SU-DHL-6 (cell line): Measurements from ENCODE around the gene PDE3B.
"Not testable (repeated sequence)": the region's sequence is repeated elsewhere in the genome, so short reads cannot be mapped to it uniquely, and the experiment has no call there.

Experiments used
- H2AFZ ChIP-seq: fragments of 200-600 bp; sonication (generic); 2 replicates; pipeline ENCODE4 v1.6.1; 2014; ENCODE audit warnings: low read depth, mild to moderate bottlenecking, moderate library complexity, mixed read lengths, antibody characterized with exemption, low read length; ENCODE audit not compliant: severe bottlenecking
- H3F3A ChIP-seq: fragments of 200-600 bp; shearing (Covaris generic); 2 replicates; pipeline ENCODE4 v1.6.0; 2016; ENCODE audit warnings: antibody characterized with exemption, mild to moderate bottlenecking; ENCODE audit not compliant: insufficient read depth
- H3K27ac ChIP-seq: fragments of 200-600 bp; sonication (generic); 2 replicates; pipeline ENCODE4 v1.5.1; 2016; ENCODE audit warnings: low read depth, mild to moderate bottlenecking, low read length, moderate library complexity, mixed read lengths
- H3K27me3 ChIP-seq: fragments of 200-600 bp; sonication (generic), shearing (Covaris generic); 2 replicates; pipeline ENCODE4 v1.6.0; 2014; ENCODE audit warnings: mild to moderate bottlenecking, low read length
- H3K36me3 ChIP-seq: fragments of 200-600 bp; sonication (generic); 2 replicates; pipeline ENCODE4 v1.6.1; 2014; ENCODE audit warnings: mild to moderate bottlenecking, low read length, mixed read lengths
- H3K4me2 ChIP-seq: fragments of 300-600, 200-600 bp; shearing (Covaris generic), sonication (generic); 2 replicates; pipeline ENCODE4 v1.6.0; 2014; ENCODE audit warnings: low read length, low read depth, mild to moderate bottlenecking; ENCODE audit not compliant: poor library complexity, severe bottlenecking
- H3K4me3 ChIP-seq: fragments of 200-600 bp; sonication (generic); 2 replicates; pipeline ENCODE4 v1.5.1; 2014; ENCODE audit warnings: antibody characterized with exemption, low read length, mild to moderate bottlenecking, mixed read lengths; ENCODE audit not compliant: insufficient read depth, poor library complexity, severe bottlenecking
- H3K79me2 ChIP-seq: fragments of 200-600 bp; sonication (generic); 2 replicates; pipeline ENCODE4 v1.6.1; 2014; ENCODE audit warnings: mild to moderate bottlenecking, low read length, moderate library complexity; ENCODE audit not compliant: insufficient read depth
- H3K9ac ChIP-seq: fragments of 200-600 bp; sonication (generic); 2 replicates; pipeline ENCODE4 v1.7.0; 2014; ENCODE audit warnings: mild to moderate bottlenecking, low read length
- H3K9me2 ChIP-seq: fragments of 200-600 bp; sonication (generic); replicated peaks from 2 replicates; pipeline ENCODE4 v1.6.1; 2014; ENCODE audit warnings: low read length; ENCODE audit not compliant: insufficient read depth
- H3K9me3 ChIP-seq: fragments of 200-600 bp; sonication (generic); 2 replicates; pipeline ENCODE4 v1.6.1; 2014; ENCODE audit warnings: low read length, mixed read lengths; ENCODE audit not compliant: insufficient read depth
- H4K20me1 ChIP-seq: fragments of 200-600 bp; sonication (generic); 2 replicates; pipeline ENCODE4 v1.6.1; 2014; ENCODE audit warnings: low read depth, mild to moderate bottlenecking, antibody characterized with exemption, low read length, moderate library complexity, mixed read lengths
- CTCF ChIP-seq: fragments of 200-600 bp; sonication (generic); IDR thresholded peaks from one replicate; pipeline ENCODE4 v1.5.1; 2017; ENCODE audit warnings: antibody characterized with exemption, mild to moderate bottlenecking, low read length, moderate library complexity; ENCODE audit not compliant: insufficient read depth, poor library complexity, severe bottlenecking
- EZH2phosphoT487 ChIP-seq: fragments of 200-600 bp; sonication (generic), shearing (Covaris generic); conservative IDR thresholded peaks from 2 replicates; pipeline ENCODE4 v1.6.1; 2018; ENCODE audit warnings: mild to moderate bottlenecking, antibody characterized with exemption, low read length, moderate library complexity, mixed read lengths

PDE3B gene

DNA sequence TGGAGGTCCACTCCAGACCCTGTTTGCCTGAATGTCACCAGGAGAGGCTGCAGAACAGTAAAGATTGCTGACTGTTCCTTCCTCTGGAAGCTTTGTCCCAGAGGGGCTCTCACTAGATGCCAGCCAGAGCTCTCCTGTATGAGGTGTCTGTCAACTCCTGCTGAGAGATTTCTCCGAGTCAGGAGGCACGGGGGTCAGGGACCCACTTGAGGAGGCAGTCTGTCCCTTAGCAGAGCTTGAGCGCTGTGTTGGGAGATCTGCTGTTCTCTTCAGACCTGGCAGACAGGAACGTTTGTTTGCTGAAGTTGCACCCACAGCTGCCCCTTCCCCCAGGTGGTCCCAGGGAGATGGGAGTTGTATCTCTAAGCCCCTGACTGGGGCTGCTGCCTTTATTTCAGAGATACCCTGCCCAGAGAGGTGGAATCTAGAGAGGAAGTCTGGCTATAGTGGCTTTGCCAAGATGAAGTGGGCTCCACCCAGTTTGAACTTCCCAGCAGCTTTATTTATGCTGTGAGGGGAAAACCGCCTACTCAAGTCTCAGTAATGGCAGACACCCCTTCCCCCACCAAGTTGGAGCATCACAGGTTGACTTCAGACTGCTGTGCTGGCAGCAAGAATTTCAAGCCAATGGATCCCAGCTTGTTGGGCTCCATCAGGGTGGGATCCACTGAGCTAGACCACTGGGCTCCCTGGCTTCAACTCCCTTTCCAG is 99.4 kb downstream of the PDE3B start:
- no peaks in the 10 kb centered on the region for H4K20me1 ChIP-seq
- no peaks in the 10 kb centered on the region for H3K79me2 ChIP-seq
- H3K9me3 ChIP-seq, result no peaks in the 10 kb centered on the region
- H3K9ac ChIP-seq, result no peak overlapping the region
- no peaks in the 10 kb centered on the region for H3F3A ChIP-seq
- H3K36me3 ChIP-seq, result no peaks in the 10 kb centered on the region
- H3K9me2 ChIP-seq, result no peaks in the 10 kb centered on the region
- no peak overlapping the region for H2AFZ ChIP-seq
- H3K4me3 ChIP-seq, result no peak overlapping the region
- 0 out of 2 replicates have a peak, but pooled peaks cover 2% of the 10 kb centered on the region for H3K27me3 ChIP-seq
- no peak overlapping the region for H3K27ac ChIP-seq
- TF ChIP-seq EZH2phosphoT487 (no peak), CTCF (no peak)
- H3K4me2 ChIP-seq, result no peak overlapping the region

DNA sequence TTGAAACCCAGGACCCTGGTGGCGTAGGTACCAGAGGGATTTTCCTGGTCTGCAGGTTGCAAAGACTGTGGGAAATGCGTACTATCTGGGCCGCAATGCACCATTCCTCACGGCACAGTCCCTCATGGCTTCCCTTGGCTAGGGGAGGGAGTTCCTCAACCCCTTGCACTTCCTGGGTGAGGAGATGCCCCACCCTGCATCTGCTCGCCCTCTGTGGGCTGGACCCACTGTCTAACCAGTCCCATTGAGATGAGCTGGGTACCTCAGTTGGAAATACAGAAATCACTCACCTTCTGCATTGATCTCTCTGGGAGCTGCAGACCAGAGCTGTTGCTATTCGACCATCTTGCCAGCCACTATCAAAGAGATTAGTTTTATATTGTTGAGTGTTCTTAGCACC is 100.1 kb downstream of the PDE3B start:
- not testable (repeated sequence) for H3K9me3 ChIP-seq, H3K9me2 ChIP-seq, H3K36me3 ChIP-seq, H3K4me2 ChIP-seq, H3K79me2 ChIP-seq, H3K27me3 ChIP-seq, H3K4me3 ChIP-seq, H4K20me1 ChIP-seq, H3K9ac ChIP-seq, H2AFZ ChIP-seq, H3F3A ChIP-seq, H3K27ac ChIP-seq

DNA sequence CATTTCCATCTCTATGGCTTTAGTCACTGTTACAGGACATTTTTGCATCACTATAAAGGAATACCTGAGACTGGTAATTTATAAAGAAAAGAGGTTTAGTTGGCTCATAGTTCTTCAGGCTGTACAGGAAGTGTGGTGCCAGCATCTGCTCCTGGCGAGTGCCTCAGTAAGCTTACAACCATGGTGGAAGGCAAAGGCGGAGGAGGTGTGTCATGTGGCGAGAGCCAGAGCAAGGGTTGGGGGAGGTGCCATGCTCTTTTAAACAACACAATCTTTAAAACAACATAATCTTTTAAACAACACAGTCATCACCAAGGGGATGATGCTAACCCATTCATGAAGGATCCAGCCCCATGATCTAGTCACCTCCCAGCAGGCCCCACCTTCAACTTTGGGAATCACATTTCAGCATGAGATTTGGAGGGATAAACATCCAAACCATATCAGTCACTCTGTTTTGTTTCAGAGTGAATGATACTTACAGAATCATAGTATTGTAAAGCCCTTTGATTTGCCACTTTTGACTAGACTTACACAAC is 103.3 kb downstream of the PDE3B start:
- Histone ChIP-seq H3K4me2 (no peak overlapping the region), H4K20me1 (no peaks in the 10 kb centered on the region), H3K79me2 (no peaks in the 10 kb centered on the region), H3K27me3 (0 out of 2 replicates have a peak, but pooled peaks cover 2% of the 10 kb centered on the region), H3K9me2 (no peaks in the 10 kb centered on the region), H3K36me3 (no peaks in the 10 kb centered on the region), H3K9me3 (no peaks in the 10 kb centered on the region), H3K9ac (no peak overlapping the region), H3F3A (no peaks in the 10 kb centered on the region), H3K4me3 (no peak overlapping the region), H3K27ac (no peak overlapping the region), H2AFZ (no peak overlapping the region)
- TF ChIP-seq CTCF (no peak), EZH2phosphoT487 (no peak)

DNA sequence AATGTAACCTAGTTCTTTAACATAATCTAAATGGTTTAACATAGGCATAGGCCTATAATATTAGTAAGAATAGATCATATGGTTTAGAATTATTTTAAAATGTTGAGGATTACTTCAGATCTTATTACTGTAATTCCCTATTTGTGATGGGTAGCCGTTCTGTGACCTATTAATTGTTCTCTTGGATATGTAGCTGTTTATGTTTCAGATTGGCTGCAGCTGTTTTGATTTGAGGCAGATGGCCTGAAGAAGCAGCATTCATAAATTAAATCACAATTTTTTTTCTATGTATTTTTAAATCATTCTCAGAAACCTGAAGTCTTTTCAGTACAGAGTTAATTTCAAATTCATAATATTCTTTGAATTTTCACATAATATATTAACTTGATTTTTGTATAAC is 104.5 kb downstream of the PDE3B start:
- Histone ChIP-seq H2AFZ (no peak overlapping the region), H3K9me2 (no peaks in the 10 kb centered on the region), H3F3A (no peaks in the 10 kb centered on the region), H3K79me2 (no peaks in the 10 kb centered on the region), H3K9me3 (no peaks in the 10 kb centered on the region), H3K9ac (no peak overlapping the region), H3K27me3 (0 out of 2 replicates have a peak, but pooled peaks cover 2% of the 10 kb centered on the region), H3K27ac (no peak overlapping the region), H3K4me3 (no peak overlapping the region), H4K20me1 (no peaks in the 10 kb centered on the region), H3K4me2 (no peak overlapping the region), H3K36me3 (no peaks in the 10 kb centered on the region)
- TF ChIP-seq EZH2phosphoT487 (no peak), CTCF (no peak)
